22Rv1 (cell line): ENCODE data around the gene HLF.

Source experiments
- H3K27ac ChIP-seq: fragments of 450-650 bp; 2 replicates; pipeline ENCODE4 v1.5.1; 2017
- CTCF ChIP-seq: fragments of 450-650 bp; IDR thresholded peaks from 2 replicates; pipeline ENCODE4 v1.5.1; 2017; ENCODE audit warnings: mild to moderate bottlenecking
- ZFX ChIP-seq: fragments of 450-650 bp; IDR thresholded peaks from 2 replicates; pipeline ENCODE4 v1.6.1; 2017; ENCODE audit warnings: antibody characterized with exemption, borderline replicate concordance

HLF gene

GRCh38 chr17:55320594-55321426 is 56.0 kb downstream of the HLF start:
- H3K27ac ChIP-seq: no peak overlapping the region
- TF ChIP-seq CTCF (no peak), ZFX (no peak)

GRCh38 chr17:55321427-55322060 is 56.8 kb downstream of the HLF start:
- TF ChIP-seq CTCF (no peak), ZFX (no peak)
- H3K27ac ChIP-seq: no peak overlapping the region

- TF ChIP-seq CTCF (no peak), ZFX (no peak)
- no peak overlapping the region for H3K27ac ChIP-seq
Observed at GRCh38 chr17:55322453-55322985, 57.8 kb downstream of the HLF start.

- TF ChIP-seq CTCF: no peak
- TF ChIP-seq ZFX: no peak
- H3K27ac ChIP-seq: no peak overlapping the region
Observed at GRCh38 chr17:55323518-55324295, 58.9 kb downstream of the HLF start.

GRCh38 chr17:55324296-55324978 is 59.7 kb downstream of the HLF start:
- no peak for TF ChIP-seq ZFX
- TF ChIP-seq CTCF: no peak

GRCh38 chr17:55325406-55325805 is 60.6 kb downstream of the HLF start:
- H3K27ac ChIP-seq: no peak overlapping the region
- TF ChIP-seq ZFX: no peak
- no peak for TF ChIP-seq CTCF

More at GRCh38 chr17:55324296-55324978, 59.7 kb downstream of the HLF start:
- no peak overlapping the region for H3K27ac ChIP-seq
